Caco-2 (cell line): ENCODE measurements around the gene VPS33A. TPM values are rescaled to one million over a fixed set of nuclear protein-coding genes. Genes with fewer than 3 reads are reported as not detected.

Source experiments
- BruUV-seq: library from RNA; stranded (reverse); fragments of 400-500 nt; replicated peaks from 2 replicates; lab custom pipeline; 2021; lab: Mats Ljungman, UMichigan
- CTCF ChIA-PET: fragments of 300-600 bp; sonication (Branson Sonifier 250); formaldehyde crosslinking; loops from one replicate; lab custom pipeline; 2022; ENCODE audit warnings: antibody characterized with exemption; lab: Charles Lee
- POLR2A ChIA-PET: fragments of 300-600 bp; sonication (Branson Sonifier 250); formaldehyde crosslinking; loops from one replicate; lab custom pipeline; 2022; ENCODE audit warnings: antibody characterized with exemption; lab: Charles Lee
- DNase-seq, 2 experiments: peaks; one replicate each; pipeline versions ENCODE4 v3.0.0 to v3.0.0-alpha.2; 2020 to 2022
- H3K27me3 ChIP-seq: replicated peaks from 2 replicates; pipeline ENCODE4 v1.6.0; 2011; ENCODE audit warnings: low read length; ENCODE audit not compliant: control insufficient read depth, insufficient read depth
- H3K36me3 ChIP-seq: 2 replicates; pipeline ENCODE4 v1.5.1; 2011; ENCODE audit warnings: low read length; ENCODE audit not compliant: control insufficient read depth, insufficient read depth
- H3K4me1 ChIP-seq: fragments of 250-450 bp; sonication (Bioruptor Pico); 2 replicates; pipeline ENCODE4 v1.5.1; 2020; ENCODE audit warnings: mild to moderate bottlenecking
- H3K4me3 ChIP-seq: 2 replicates; pipeline ENCODE4 v1.5.1; 2011; ENCODE audit warnings: low read depth, mild to moderate bottlenecking, control low read depth, low read length
- H3K9me3 ChIP-seq: fragments of 250-450 bp; sonication (Bioruptor Pico); 2 replicates; pipeline ENCODE4 v1.5.1; 2020; ENCODE audit warnings: mild to moderate bottlenecking, moderate library complexity
- H3K27ac Mint-ChIP-seq: one replicate; pipeline ENCODE4 v1.8.0; 2022; ENCODE audit warnings: mixed read lengths; ENCODE audit not compliant: unreplicated experiment
- H3K27me3 Mint-ChIP-seq: one replicate; pipeline ENCODE4 v1.8.0; 2022; ENCODE audit warnings: mixed read lengths; ENCODE audit not compliant: insufficient read depth, unreplicated experiment
- H3K36me3 Mint-ChIP-seq: one replicate; pipeline ENCODE4 v1.8.0; 2022; ENCODE audit warnings: mild to moderate bottlenecking, mixed read lengths; ENCODE audit not compliant: insufficient read depth, unreplicated experiment
- H3K4me1 Mint-ChIP-seq: one replicate; pipeline ENCODE4 v1.8.0; 2022; ENCODE audit warnings: low read depth, mixed read lengths; ENCODE audit not compliant: unreplicated experiment
- H3K4me3 Mint-ChIP-seq: one replicate; pipeline ENCODE4 v1.8.0; 2022; ENCODE audit warnings: mild to moderate bottlenecking, moderate library complexity, mixed read lengths; ENCODE audit not compliant: unreplicated experiment
- H3K9me3 Mint-ChIP-seq: one replicate; pipeline ENCODE4 v1.8.0; 2022; ENCODE audit warnings: mixed read lengths; ENCODE audit not compliant: unreplicated experiment
- CTCF ChIP-seq, 2 experiments: fragments of 200-600 bp in 1 of 2; IDR thresholded peaks; 1 replicate in 1 of 2; 2 replicates in 1 of 2; pipeline versions ENCODE4 v1.5.1 to v1.8.0; 2011 to 2022; ENCODE audit warnings: antibody characterized with exemption in 1 of 2, control low read depth in 1 of 2, inconsistent platforms in 1 of 2, low read depth in 1 of 2, low read length in 1 of 2, mild to moderate bottlenecking in 1 of 2, moderate library complexity in 1 of 2; ENCODE audit not compliant: insufficient read depth in 1 of 2, severe bottlenecking in 1 of 2, unreplicated experiment in 1 of 2
- intact Hi-C: fragments of 100-400 bp; cut with micrococcal nuclease; formaldehyde crosslinking; loops from one replicate; pipeline ENCODE4 v1.10.0; 2022; ENCODE audit not compliant: unreplicated experiment
- total RNA-seq: library from RNA; stranded (reverse); gene quantifications from 2 replicates; pipeline ENCODE4 v1.2.3, GENCODE V29; 2022

Gene VPS33A
- total RNA-seq, 1 experiment from 2014 or later, result 36.5 TPM

GRCh38 chr12:122306407-122306806, 40.1 kb upstream of the VPS33A start:
- DNase-seq, result peak; percentile 42

GRCh38 chr12:122304924-122305323, 38.6 kb upstream of the VPS33A start:
- H3K9me3 ChIP-seq, result no peaks in the 10 kb centered on the region
- H3K27me3 Mint-ChIP-seq, result no peaks in the 10 kb centered on the region
- H3K9me3 Mint-ChIP-seq, result no peaks in the 10 kb centered on the region
- H3K4me3 ChIP-seq, result no peak overlapping the region
- intact Hi-C loops, result no loop called here
- no peak overlapping the region for H3K4me3 Mint-ChIP-seq
- no peak for DNase-seq
- H3K36me3 Mint-ChIP-seq, result peaks cover 63% of the 10 kb centered on the region
- ChIA-PET CTCF (no interaction called here), POLR2A (no interaction called here)
- H3K27me3 ChIP-seq, result no peaks in the 10 kb centered on the region
- no peaks in the 10 kb centered on the region for H3K36me3 ChIP-seq
- no peak overlapping the region for H3K27ac Mint-ChIP-seq
- TF ChIP-seq CTCF (IDR thresholded peaks at IDR 0.05; ENCODE audit: insufficient read depth in 1 of 2, low read depth in 1 of 2, low read length in 1 of 2, severe bottlenecking in 1 of 2, unreplicated experiment in 1 of 2), result no peak
- H3K4me1 Mint-ChIP-seq, result peaks cover 6% of the 10 kb centered on the region
- BruUV-seq, result no TSS peak
- no peaks in the 10 kb centered on the region for H3K4me1 ChIP-seq

More at GRCh38 chr12:122306407-122306806, 40.1 kb upstream of the VPS33A start:
- Histone ChIP-seq H3K4me1 (no peaks in the 10 kb centered on the region), H3K27me3 (no peaks in the 10 kb centered on the region), H3K4me3 (no peak overlapping the region), H3K9me3 (no peaks in the 10 kb centered on the region), H3K36me3 (no peaks in the 10 kb centered on the region)
- intact Hi-C loops, result loop anchor here (1.0 kb wide), 1 partner anchor 50 kb away; no protein-coding TSS in a partner anchor
- TF ChIP-seq CTCF (IDR thresholded peaks at IDR 0.05; ENCODE audit: insufficient read depth in 1 of 2, low read depth in 1 of 2, low read length in 1 of 2, severe bottlenecking in 1 of 2, unreplicated experiment in 1 of 2), result peak; percentile 44 to 74
- ChIA-PET CTCF (no interaction called here), POLR2A (no interaction called here)
- H3K27ac Mint-ChIP-seq, result no peak overlapping the region
- H3K9me3 Mint-ChIP-seq, result no peaks in the 10 kb centered on the region
- H3K4me1 Mint-ChIP-seq, result peaks cover 6% of the 10 kb centered on the region
- no TSS peak for BruUV-seq
- H3K27me3 Mint-ChIP-seq, result no peaks in the 10 kb centered on the region
- no peak overlapping the region for H3K4me3 Mint-ChIP-seq
- peaks cover 60% of the 10 kb centered on the region for H3K36me3 Mint-ChIP-seq

- H3K4me3 Mint-ChIP-seq, result no peak overlapping the region
- H3K9me3 ChIP-seq, result no peaks in the 10 kb centered on the region
- no peak for DNase-seq
- H3K27me3 Mint-ChIP-seq, result no peaks in the 10 kb centered on the region
- H3K4me1 ChIP-seq, result no peaks in the 10 kb centered on the region
- no peaks in the 10 kb centered on the region for H3K9me3 Mint-ChIP-seq
- no TSS peak for BruUV-seq
- H3K36me3 ChIP-seq, result no peaks in the 10 kb centered on the region
- H3K36me3 Mint-ChIP-seq, result peaks cover 65% of the 10 kb centered on the region
- peaks cover 6% of the 10 kb centered on the region for H3K4me1 Mint-ChIP-seq
- H3K27ac Mint-ChIP-seq, result no peak overlapping the region
- H3K4me3 ChIP-seq, result no peak overlapping the region
- intact Hi-C loops, result no loop called here
- POLR2A ChIA-PET, result no interaction called here
- TF ChIP-seq CTCF (IDR thresholded peaks at IDR 0.05; ENCODE audit: insufficient read depth in 1 of 2, low read depth in 1 of 2, low read length in 1 of 2, severe bottlenecking in 1 of 2, unreplicated experiment in 1 of 2), result no peak
- no peaks in the 10 kb centered on the region for H3K27me3 ChIP-seq
- CTCF ChIA-PET, result no interaction called here
These were observed 36.8 kb upstream of the VPS33A start for GRCh38 chr12:122303068-122303467.
